PC-9 (cell line): ENCODE results near the gene HSBP1.

Experiments used
- CTCF ChIP-seq: fragments of 200-600 bp; sonication (generic); conservative IDR thresholded peaks from 2 replicates; pipeline ENCODE4 v1.6.1; 2017; ENCODE audit warnings: mixed run types, antibody characterized with exemption, mild to moderate bottlenecking, moderate library complexity
- EZH2 ChIP-seq: fragments of 200-600 bp; sonication (generic); IDR thresholded peaks from 2 replicates; pipeline ENCODE4 v1.8.0; 2017; ENCODE audit warnings: antibody characterized with exemption, low read depth

- TF ChIP-seq CTCF (no peak), EZH2 (no peak)
Observed at GRCh38 chr16:83814659-83814985, 6.8 kb downstream of the HSBP1 start.
